Naive thymus-derived CD4-positive, alpha-beta T cell (primary cell): ENCODE measurements around the gene GATD1. TPM values are rescaled to one million over a fixed set of nuclear protein-coding genes. Genes with fewer than 3 reads are reported as not detected.
A peak's percentile ranks its signal among the peaks of the same experiment; 100 is the strongest.

Source experiments
- ATAC-seq: fragments of 150-1000 bp; cut with Tn5 transposase; 2 replicates; pipeline ENCODE4 v1.10.0; 2021; ENCODE audit warnings: mild to moderate bottlenecking, moderate library complexity
- CTCF ChIA-PET: fragments of 350-600 bp; sonication (Branson Sonifier 250); formaldehyde crosslinking; loops from one replicate; lab custom pipeline; 2021; ENCODE audit warnings: antibody characterized with exemption; lab: Charles Lee
- POLR2A ChIA-PET: fragments of 350-600 bp; sonication (Branson Sonifier 250); formaldehyde crosslinking; loops from one replicate; lab custom pipeline; 2021; ENCODE audit warnings: antibody characterized with exemption, inconsistent platforms; lab: Charles Lee
- DNase-seq, 9 donors: peaks; one replicate each; pipeline versions ENCODE4 v3.0.0 to v3.0.0-alpha.2; 2020 to 2022; ENCODE audit warnings: mixed read lengths in 1 of 9
- H3K27ac ChIP-seq: one replicate; pipeline ENCODE4 v1.7.0; 2013; ENCODE audit warnings: mild to moderate bottlenecking, low read depth, low read length, moderate library complexity
- H3K27me3 ChIP-seq, 2 donors: one replicate each; pipeline ENCODE4 v1.7.0; 2013; ENCODE audit warnings: low read length in 2 of 2, mild to moderate bottlenecking in 2 of 2, moderate library complexity in 2 of 2; ENCODE audit not compliant: control insufficient read depth in 2 of 2, insufficient read depth in 2 of 2
- H3K36me3 ChIP-seq, 3 experiments: 1 replicate in 2 of 3; 2 replicates in 1 of 3; pipeline ENCODE4 v1.7.0; 2013; ENCODE audit warnings: low read length in 3 of 3, mild to moderate bottlenecking in 3 of 3, moderate library complexity in 1 of 3; ENCODE audit not compliant: insufficient read depth in 3 of 3, control insufficient read depth in 2 of 3
- H3K4me1 ChIP-seq, 2 donors: one replicate each; pipeline ENCODE4 v1.7.0; 2013; ENCODE audit warnings: low read length in 2 of 2, mild to moderate bottlenecking in 2 of 2, moderate library complexity in 1 of 2; ENCODE audit not compliant: control insufficient read depth in 2 of 2, insufficient read depth in 2 of 2
- H3K4me3 ChIP-seq: 2 replicates; pipeline ENCODE4 v1.7.0; 2013; ENCODE audit warnings: mild to moderate bottlenecking, low read length
- H3K9me3 ChIP-seq, 3 experiments: 1 replicate in 2 of 3; 2 replicates in 1 of 3; pipeline ENCODE4 v1.7.0; 2013; ENCODE audit warnings: low read length in 3 of 3; ENCODE audit not compliant: control insufficient read depth in 2 of 3
- H3K27ac Mint-ChIP-seq, 9 donors: one replicate each; pipeline ENCODE4 v1.8.0; 2020 to 2022; ENCODE audit warnings: mixed read lengths in 9 of 9, mild to moderate bottlenecking in 8 of 9, moderate library complexity in 5 of 9, inconsistent platforms in 2 of 9
- H3K27me3 Mint-ChIP-seq, 5 donors: one replicate each; pipeline ENCODE4 v1.8.0; 2021 to 2022; ENCODE audit warnings: mixed read lengths in 5 of 5, mild to moderate bottlenecking in 1 of 5
- H3K36me3 Mint-ChIP-seq, 5 donors: one replicate each; pipeline ENCODE4 v1.8.0; 2020 to 2022; ENCODE audit warnings: mixed read lengths in 5 of 5, mild to moderate bottlenecking in 3 of 5, inconsistent platforms in 1 of 5
- H3K4me1 Mint-ChIP-seq, 7 donors: one replicate each; pipeline ENCODE4 v1.8.0; 2020 to 2022; ENCODE audit warnings: mixed read lengths in 7 of 7, mild to moderate bottlenecking in 3 of 7, inconsistent platforms in 1 of 7
- H3K4me3 Mint-ChIP-seq, 10 donors: one replicate each; pipeline ENCODE4 v1.8.0; 2020 to 2022; ENCODE audit warnings: mild to moderate bottlenecking in 10 of 10, mixed read lengths in 10 of 10, moderate library complexity in 6 of 10, inconsistent platforms in 2 of 10
- H3K9me3 Mint-ChIP-seq, 11 donors: one replicate each; pipeline ENCODE4 v1.8.0; 2020 to 2022; ENCODE audit warnings: mixed read lengths in 11 of 11, mild to moderate bottlenecking in 4 of 11, inconsistent platforms in 1 of 11, moderate library complexity in 1 of 11
- intact Hi-C, 2 donors: fragments of 100-400 bp; cut with micrococcal nuclease; formaldehyde crosslinking; loops; one replicate each; pipeline ENCODE4 v1.15.1; 2023
- polyA plus RNA-seq, 2 donors: library from polyadenylated mRNA; unstranded; fragments of 300-500 nt; fragmentation: Illumina TruSeq; gene quantifications; one replicate each; pipeline ENCODE4 v1.2.3, GENCODE V29; 2021
- total RNA-seq, 6 experiments: library from RNA in 5 of 6; stranded (reverse) in 5 of 6; gene quantifications; 1 replicate in 5 of 6; 2 replicates in 1 of 6; pipeline ENCODE4 v1.2.3 and lab custom pipeline; 2021 to 2026

Gene GATD1
- total and polyA plus RNA-seq, 7 experiments from 2014 or later: 8.1 to 59.2 (median 44.6) TPM

GRCh38 chr11:766936-767210 lies 10.4 kb downstream of the GATD1 start:
- H3K4me3 ChIP-seq: no peak overlapping the region
- H3K9me3 ChIP-seq: no peaks in the 10 kb centered on the region
- H3K4me1 Mint-ChIP-seq: peaks cover 0 to 6% (median 0%) of the 10 kb centered on the region in 7 donors
- CTCF ChIA-PET: interaction anchor here (0.6 to 1.6 kb wide), 2 partner anchors 21 to 36 kb away, joined by 4 to 5 read pairs; no protein-coding TSS in a partner anchor
- peaks cover 0 to 8% (median 0%) of the 10 kb centered on the region in 5 donors for H3K36me3 Mint-ChIP-seq
- POLR2A ChIA-PET: no interaction called here
- no peak overlapping the region for H3K27ac ChIP-seq
- peak overlapping the region in 1 of 9 donors; percentile 42 for H3K27ac Mint-ChIP-seq
- no peak overlapping the region for H3K4me3 Mint-ChIP-seq
- DNase-seq: no peak
- no peaks in the 10 kb centered on the region for H3K27me3 Mint-ChIP-seq
- no peaks in the 10 kb centered on the region for H3K4me1 ChIP-seq
- no peak for ATAC-seq
- intact Hi-C loops: no loop called here
- H3K9me3 Mint-ChIP-seq: no peaks in the 10 kb centered on the region
- H3K27me3 ChIP-seq: no peaks in the 10 kb centered on the region
- peaks cover 0 to 63% (median 7%) of the 10 kb centered on the region in 3 experiments for H3K36me3 ChIP-seq

DNA sequence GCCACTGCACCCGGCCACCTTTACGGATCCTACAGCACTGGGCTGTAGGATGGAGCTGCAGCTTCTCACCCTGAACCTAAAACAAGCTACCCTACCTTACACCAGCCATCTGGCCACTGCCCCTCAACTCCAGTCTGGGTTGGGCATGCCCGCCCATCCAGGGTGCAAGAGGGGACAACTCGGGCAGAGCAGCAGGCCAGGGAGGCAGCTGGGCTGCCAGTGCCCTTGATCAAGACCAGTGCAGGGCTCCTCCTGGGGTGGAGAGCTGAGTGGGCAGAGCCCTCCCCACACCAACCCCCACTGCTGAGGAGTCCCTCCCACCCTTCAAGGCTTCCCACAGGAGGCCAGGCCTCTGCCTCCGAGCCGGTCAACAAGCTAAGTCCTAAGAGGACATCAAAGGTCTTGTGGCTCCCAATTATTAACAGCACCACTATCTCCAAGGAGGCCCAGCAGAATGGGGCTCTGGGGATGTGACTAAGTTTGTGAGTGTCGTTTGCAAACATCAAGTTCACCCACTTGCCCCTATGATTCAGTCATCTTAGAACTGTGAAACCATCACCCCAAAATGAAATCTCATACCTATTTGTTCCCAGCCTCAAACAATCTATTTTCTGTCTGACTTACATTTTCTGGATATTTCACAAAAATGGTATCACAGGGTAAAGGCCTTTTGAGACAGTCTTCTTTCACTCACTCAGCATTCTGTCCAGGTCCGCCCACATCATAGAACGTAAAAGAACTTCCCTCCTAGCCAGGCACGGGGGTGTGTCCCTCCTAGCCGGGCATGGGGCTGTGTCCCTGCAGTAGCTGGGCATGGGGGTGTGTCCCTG lies 11.0 kb downstream of the GATD1 start:
- peaks cover 0 to 12% (median 0%) of the 10 kb centered on the region in 5 donors for H3K36me3 Mint-ChIP-seq
- Histone ChIP-seq H3K4me3 (no peak overlapping the region), H3K9me3 (no peaks in the 10 kb centered on the region), H3K36me3 (peaks cover 0 to 62% (median 7%) of the 10 kb centered on the region in 3 experiments), H3K27ac (peak overlapping the region; percentile 20), H3K4me1 (no peaks in the 10 kb centered on the region), H3K27me3 (no peaks in the 10 kb centered on the region)
- ATAC-seq (no peak), DNase-seq (no peak)
- ChIA-PET CTCF (interaction anchor here (0.5 to 1.6 kb wide), 6 partner anchors 18 to 110 kb away, joined by 3 to 5 read pairs (median 4); partner anchors contain the start of gene TALDO1), POLR2A (no interaction called here)
- intact Hi-C loops: no loop called here
- H3K4me3 Mint-ChIP-seq: no peak overlapping the region
- H3K4me1 Mint-ChIP-seq: peaks cover 0 to 6% (median 0%) of the 10 kb centered on the region in 7 donors
- H3K27ac Mint-ChIP-seq: peak overlapping the region in 1 of 9 donors; percentile 42
- H3K9me3 Mint-ChIP-seq: no peaks in the 10 kb centered on the region
- H3K27me3 Mint-ChIP-seq: no peaks in the 10 kb centered on the region

- Histone ChIP-seq H3K27me3 (no peaks in the 10 kb centered on the region), H3K27ac (no peak overlapping the region), H3K36me3 (peaks cover 0 to 62% (median 7%) of the 10 kb centered on the region in 3 experiments), H3K4me3 (no peak overlapping the region), H3K4me1 (no peaks in the 10 kb centered on the region), H3K9me3 (no peaks in the 10 kb centered on the region)
- Mint-ChIP-seq H3K4me3 (no peak overlapping the region), H3K27ac (peak overlapping the region in 2 of 9 donors; percentile 70 to 85), H3K27me3 (no peaks in the 10 kb centered on the region), H3K9me3 (no peaks in the 10 kb centered on the region), H3K36me3 (peaks cover 0 to 14% (median 0%) of the 10 kb centered on the region in 5 donors), H3K4me1 (peaks cover 0 to 6% (median 0%) of the 10 kb centered on the region in 7 donors)
- intact Hi-C loops: loop anchor here (1.0 to 2.0 kb wide), 7 partner anchors 19 to 210 kb away; partner anchors contain the start of gene TALDO1 (in 1 of the 2)
- DNase-seq: no peak
- POLR2A ChIA-PET: no interaction called here
- no peak for ATAC-seq
- CTCF ChIA-PET: interaction anchor here (0.5 to 1.7 kb wide), 6 partner anchors 17 to 110 kb away, joined by 3 to 5 read pairs (median 4); partner anchors contain the start of gene TALDO1
Measured at GRCh38 chr11:765802-766091, 11.5 kb downstream of the GATD1 start.

GRCh38 chr11:765025-765801 lies 12.1 kb downstream of the GATD1 start:
- Histone ChIP-seq H3K27ac (no peak overlapping the region), H3K27me3 (no peaks in the 10 kb centered on the region), H3K4me1 (no peaks in the 10 kb centered on the region), H3K4me3 (no peak overlapping the region), H3K9me3 (no peaks in the 10 kb centered on the region), H3K36me3 (peaks cover 0 to 61% (median 8%) of the 10 kb centered on the region in 3 experiments)
- intact Hi-C loops: loop anchor here (1.0 to 2.0 kb wide), 7 partner anchors 18 to 210 kb away; partner anchors contain the start of gene TALDO1 (in 1 of the 2)
- Mint-ChIP-seq H3K9me3 (no peaks in the 10 kb centered on the region), H3K4me3 (no peak overlapping the region), H3K4me1 (peaks cover 0 to 7% (median 0%) of the 10 kb centered on the region in 7 donors), H3K27ac (peak overlapping the region in 5 of 9 donors; percentile 40 to 85 (median 64)), H3K27me3 (no peaks in the 10 kb centered on the region), H3K36me3 (peaks cover 0 to 15% (median 0%) of the 10 kb centered on the region in 5 donors)
- DNase-seq (peak; percentile 47 to 74 (median 68)), ATAC-seq (peak; percentile 92)
- ChIA-PET POLR2A (no interaction called here), CTCF (interaction anchor here (0.5 to 1.9 kb wide), 7 partner anchors 17 to 109 kb away, joined by 3 to 8 read pairs (median 4); partner anchors contain the start of gene TALDO1)

- intact Hi-C loops: loop anchor here (1.0 to 2.0 kb wide), 7 partner anchors 18 to 209 kb away; partner anchors contain the start of gene TALDO1 (in 1 of the 2)
- DNase-seq: no peak
- Histone ChIP-seq H3K27me3 (no peaks in the 10 kb centered on the region), H3K27ac (no peak overlapping the region), H3K9me3 (no peaks in the 10 kb centered on the region), H3K4me1 (no peaks in the 10 kb centered on the region), H3K36me3 (peaks cover 0 to 63% (median 12%) of the 10 kb centered on the region in 3 experiments), H3K4me3 (no peak overlapping the region)
- POLR2A ChIA-PET: interaction anchor here (0.6 to 1.2 kb wide), 2 partner anchors 208 to 337 kb away, joined by 3 to 4 read pairs; no protein-coding TSS in a partner anchor
- no peak overlapping the region for H3K4me3 Mint-ChIP-seq
- H3K4me1 Mint-ChIP-seq: peaks cover 0 to 8% (median 0%) of the 10 kb centered on the region in 7 donors
- CTCF ChIA-PET: interaction anchor here (1.7 to 1.9 kb wide), 3 partner anchors 12 to 38 kb away, joined by 5 to 8 read pairs (median 6); partner anchors contain the start of gene TALDO1
- H3K27me3 Mint-ChIP-seq: no peaks in the 10 kb centered on the region
- H3K36me3 Mint-ChIP-seq: peaks cover 0 to 16% (median 0%) of the 10 kb centered on the region in 5 donors
- H3K9me3 Mint-ChIP-seq: no peaks in the 10 kb centered on the region
- H3K27ac Mint-ChIP-seq: peak overlapping the region in 1 of 9 donors; percentile 43
- no peak for ATAC-seq
Measured at GRCh38 chr11:764322-765024, 12.8 kb downstream of the GATD1 start.
